Epidermal melanocyte (primary cell): ENCODE measurements around the gene ACOT2.
"Not testable (repeated sequence)": the region's sequence is repeated elsewhere in the genome, so short reads cannot be mapped to it uniquely, and the experiment has no call there.

Experiments
- DNase-seq: peaks from one replicate; pipeline ENCODE4 v3.0.0; 2011; ENCODE audit warnings: low spot score; ENCODE audit not compliant: insufficient read length

Gene ACOT2

DNA sequence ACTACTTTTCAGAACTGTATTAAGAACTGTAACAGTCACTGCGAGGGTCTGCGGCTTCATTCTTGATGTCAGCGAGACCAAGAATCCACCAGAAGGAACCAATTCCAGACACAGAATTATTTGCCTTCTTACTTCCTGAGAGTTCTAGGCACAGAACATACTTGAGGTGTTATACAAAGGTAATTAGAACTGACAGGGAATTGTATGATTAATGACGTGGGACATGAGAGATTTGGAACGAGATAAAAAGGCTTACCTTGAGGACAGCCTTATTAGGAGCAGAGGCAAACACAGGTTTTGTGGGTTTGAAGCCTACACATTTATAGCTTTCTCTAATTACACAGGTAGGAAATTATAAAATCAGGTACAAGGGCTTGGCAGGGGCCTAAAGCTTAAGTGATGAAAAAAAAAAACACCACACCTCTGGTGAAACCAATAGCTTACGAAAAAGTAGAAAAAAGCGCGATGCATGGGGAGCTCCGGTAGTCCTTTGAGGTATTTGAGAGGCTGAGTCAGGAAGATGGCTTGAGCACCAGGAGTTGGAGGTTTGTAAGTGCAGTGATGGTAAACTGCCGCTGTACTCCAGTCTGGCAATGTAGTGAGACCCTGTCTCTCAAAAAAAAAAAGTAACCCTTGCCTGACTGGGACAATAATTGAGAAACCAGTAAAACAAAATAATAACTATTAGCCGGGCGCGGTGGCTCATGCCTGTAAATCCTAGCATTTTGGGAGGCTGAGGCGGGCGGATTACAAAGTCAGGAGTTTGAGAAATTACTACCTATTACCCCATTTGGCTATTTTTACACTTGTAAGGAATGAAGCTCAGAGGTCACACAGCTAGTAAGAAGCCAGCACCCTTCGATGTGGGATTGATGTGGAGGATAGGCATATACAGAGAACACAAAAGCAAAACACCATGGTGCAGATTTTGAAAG lies 795 bp upstream of the ACOT2 start:
- no peak for DNase-seq

- DNase-seq, result not testable (repeated sequence)
These were observed 178 bp upstream of the ACOT2 start for GRCh38 chr14:73568886-73569184.

- not testable (repeated sequence) for DNase-seq
These were observed 1.9 kb downstream of the ACOT2 start for GRCh38 chr14:73570913-73571312.

DNA sequence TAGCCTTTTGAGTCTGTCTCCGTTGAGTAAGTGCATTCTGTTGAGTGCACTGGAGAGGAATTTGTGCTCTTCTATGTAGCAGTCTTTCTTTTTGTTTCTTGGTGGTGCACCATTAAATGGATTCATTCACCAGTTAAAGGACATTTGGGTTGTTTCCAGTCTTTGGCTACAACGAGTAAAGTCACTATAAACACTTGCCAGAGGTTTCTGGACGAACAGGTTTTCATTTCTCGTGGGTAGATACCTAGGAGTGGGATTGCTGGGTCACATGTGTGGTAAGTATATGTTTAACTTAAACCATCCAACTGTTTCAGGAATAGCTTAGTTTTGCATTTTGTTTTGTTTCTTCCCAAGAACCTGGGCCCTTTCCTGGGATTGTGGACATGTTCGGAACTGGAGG lies 4.0 kb downstream of the ACOT2 start:
- DNase-seq, result not testable (repeated sequence)

DNA sequence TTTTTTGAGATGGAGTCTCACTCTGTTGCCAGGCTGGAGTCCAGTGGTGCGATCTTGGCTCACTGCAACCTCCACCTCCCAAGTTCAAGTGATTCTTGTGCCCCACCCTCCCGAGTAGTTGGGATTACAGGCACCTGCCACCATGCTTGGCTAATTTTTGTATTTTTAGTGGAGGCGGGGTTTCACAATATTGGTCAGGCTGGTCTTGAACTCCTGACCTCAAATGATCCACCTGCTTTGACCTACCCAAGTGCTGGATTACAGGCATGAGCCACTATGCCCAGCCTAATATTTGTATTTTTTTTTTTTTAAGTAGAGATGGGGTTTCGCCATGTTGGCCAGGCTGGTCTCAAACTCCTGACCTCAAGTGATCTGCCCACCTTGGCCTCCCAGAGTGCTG lies 4.7 kb downstream of the ACOT2 start:
- DNase-seq, result not testable (repeated sequence)

- not testable (repeated sequence) for DNase-seq
These were observed 5.2 kb downstream of the ACOT2 start for GRCh38 chr14:73574251-73574650.

- DNase-seq, result no peak
These were observed 7.4 kb downstream of the ACOT2 start for GRCh38 chr14:73576391-73576790.

DNA sequence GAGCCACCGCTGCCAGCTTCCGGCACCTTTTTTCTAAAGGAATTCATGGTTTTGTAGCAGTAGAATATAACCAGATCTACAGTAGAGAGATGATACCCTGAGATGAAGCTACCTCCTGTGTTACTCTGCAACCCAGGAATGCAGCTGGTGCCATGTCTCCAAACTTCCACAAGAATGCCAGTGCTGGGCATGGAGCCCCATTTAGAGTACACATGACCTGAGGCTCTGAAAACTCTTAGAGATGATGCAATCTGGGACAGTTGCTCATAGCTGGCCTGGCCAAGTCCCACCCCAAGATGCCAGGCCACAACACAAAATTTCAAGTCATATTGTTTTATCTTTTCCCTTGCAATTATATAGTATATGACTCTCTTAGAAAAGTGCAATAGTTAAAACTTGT lies 8.2 kb downstream of the ACOT2 start:
- not testable (repeated sequence) for DNase-seq

GRCh38 chr14:73582102-73582979 lies 13.3 kb downstream of the ACOT2 start:
- not testable (repeated sequence) for DNase-seq

DNA sequence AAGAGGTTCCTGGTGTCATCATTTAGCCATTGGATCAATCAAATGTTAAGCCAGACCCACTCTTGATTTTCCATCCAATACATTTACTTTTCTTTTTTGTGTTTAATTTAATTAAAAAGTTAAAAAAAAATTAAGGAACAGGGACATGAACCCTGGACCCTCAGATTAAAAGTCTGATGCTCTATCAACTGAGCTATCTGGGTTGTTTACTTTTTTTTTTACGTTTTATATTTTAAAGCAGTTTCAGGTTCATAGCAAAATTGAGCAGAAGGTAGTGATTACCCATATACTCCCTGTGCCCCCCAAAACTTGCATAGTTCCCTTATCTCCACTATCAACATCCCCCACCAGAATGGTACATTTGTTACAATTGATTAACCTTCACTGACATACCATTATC lies 19.7 kb downstream of the ACOT2 start:
- DNase-seq, result no peak

GRCh38 chr14:73589116-73589515 lies 20.1 kb downstream of the ACOT2 start:
- no peak for DNase-seq

DNA sequence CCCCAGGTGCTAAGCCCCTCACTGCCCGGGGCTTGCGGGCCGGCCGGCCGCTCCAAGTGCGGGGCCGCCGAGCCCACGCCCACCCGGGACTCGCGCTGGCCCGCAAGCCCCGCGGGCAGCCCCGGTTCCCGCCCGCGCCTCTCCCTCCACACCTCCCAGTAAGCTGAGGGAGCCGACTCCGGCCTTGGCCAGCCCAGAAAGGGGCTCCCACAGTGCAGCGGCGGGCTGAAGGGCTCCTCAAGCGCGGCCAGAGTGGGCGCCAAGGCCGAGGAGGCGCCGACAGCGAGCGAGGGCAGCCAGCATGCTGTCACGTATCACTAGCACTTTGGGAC lies 21.6 kb downstream of the ACOT2 start:
- DNase-seq, result not testable (repeated sequence)

GRCh38 chr14:73591690-73592449 lies 22.9 kb downstream of the ACOT2 start, which contains the start of gene ACOT4:
TSS of gene ACOT4 (plus strand) at chr14:73591873. CDS start at chr14:73591960, 87 bp downstream.
- peak; percentile 61 for DNase-seq

- DNase-seq, result no peak
These were observed 25.5 kb downstream of the ACOT2 start for GRCh38 chr14:73594491-73594890.

GRCh38 chr14:73599499-73599898 lies 30.5 kb downstream of the ACOT2 start:
- no peak for DNase-seq

DNA sequence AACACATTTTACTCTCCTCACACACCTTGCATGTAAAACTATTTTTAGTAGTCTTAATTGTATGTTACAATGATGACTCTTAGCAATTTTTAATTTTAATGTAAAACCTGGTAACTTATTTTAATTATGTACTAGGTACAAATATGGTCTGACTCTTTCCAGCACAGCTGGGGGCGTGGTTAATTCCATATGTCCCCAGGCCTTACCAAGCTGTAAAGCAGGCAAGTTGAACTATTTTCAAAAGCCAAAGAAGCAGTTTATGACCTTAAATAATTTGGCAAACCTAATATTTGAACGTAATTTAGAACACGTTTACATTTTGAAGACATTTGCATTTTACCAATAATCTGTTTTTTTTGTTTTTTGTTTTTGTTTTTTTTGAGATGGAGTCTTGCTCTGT lies 34.0 kb downstream of the ACOT2 start:
- no peak for DNase-seq

GRCh38 chr14:73606271-73606670 lies 37.3 kb downstream of the ACOT2 start:
- DNase-seq, result no peak

- no peak for DNase-seq
These were observed 38.2 kb downstream of the ACOT2 start for GRCh38 chr14:73607241-73607640.

- no peak for DNase-seq
These were observed 41.7 kb downstream of the ACOT2 start for GRCh38 chr14:73610687-73611086.

DNA sequence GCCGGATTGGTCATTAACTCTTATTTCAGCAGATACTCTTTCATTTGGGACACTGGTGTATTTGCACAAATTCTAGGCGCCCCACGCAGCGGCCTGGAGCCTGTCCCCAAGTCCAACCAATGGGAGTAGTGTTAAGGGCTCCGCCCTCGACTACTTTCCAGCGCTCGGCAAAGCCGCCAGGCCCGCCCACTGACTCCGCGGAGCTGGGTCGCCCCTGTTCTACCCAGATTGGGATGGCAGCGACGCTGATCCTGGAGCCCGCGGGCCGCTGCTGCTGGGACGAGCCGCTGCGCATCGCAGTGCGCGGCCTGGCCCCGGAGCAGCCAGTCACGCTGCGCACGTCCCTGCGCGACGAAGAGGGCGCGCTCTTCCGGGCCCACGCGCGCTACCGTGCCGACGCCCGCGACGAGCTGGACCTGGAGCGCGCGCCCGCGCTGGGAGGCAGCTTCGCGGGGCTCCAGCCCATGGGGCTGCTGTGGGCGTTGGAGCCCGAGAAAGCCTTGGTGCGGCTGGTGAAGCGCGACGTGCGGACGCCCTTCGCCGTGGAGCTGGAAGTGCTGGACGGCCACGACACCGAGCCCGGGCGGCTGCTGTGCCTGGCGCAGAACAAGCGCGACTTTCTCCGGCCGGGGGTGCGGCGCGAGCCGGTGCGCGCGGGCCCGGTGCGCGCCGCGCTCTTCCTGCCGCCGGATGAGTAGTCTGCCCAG lies 43.5 kb downstream of the ACOT2 start, which contains the start of gene ACOT6:
Gene ACOT6, plus strand, starts transcription at position 179 of the 707 bp plus-strand sequence. Its CDS starts 55 bp downstream, at position 234.
- DNase-seq, result peak; percentile 38

- no peak for DNase-seq
These were observed 44.0 kb downstream of the ACOT2 start for GRCh38 chr14:73613046-73613383.
